GM21526 (cell line): ENCODE measurements around the gene APLNR.

ENCODE experiments used
- ATAC-seq: cut with Tn5 transposase; IDR thresholded peaks from one replicate; pipeline ENCODE4 v1.9.1; 2021; ENCODE audit warnings: moderate library complexity; ENCODE audit not compliant: unreplicated experiment, low FRiP score

Gene APLNR

GRCh38 chr11:57222239-57222638 lies 14.8 kb downstream of the APLNR start:
- ATAC-seq: no peak

- ATAC-seq: no peak
Measured at GRCh38 chr11:57219021-57219627, 17.9 kb downstream of the APLNR start.

GRCh38 chr11:57217053-57217452 lies 20.0 kb downstream of the APLNR start:
- ATAC-seq: no peak

DNA sequence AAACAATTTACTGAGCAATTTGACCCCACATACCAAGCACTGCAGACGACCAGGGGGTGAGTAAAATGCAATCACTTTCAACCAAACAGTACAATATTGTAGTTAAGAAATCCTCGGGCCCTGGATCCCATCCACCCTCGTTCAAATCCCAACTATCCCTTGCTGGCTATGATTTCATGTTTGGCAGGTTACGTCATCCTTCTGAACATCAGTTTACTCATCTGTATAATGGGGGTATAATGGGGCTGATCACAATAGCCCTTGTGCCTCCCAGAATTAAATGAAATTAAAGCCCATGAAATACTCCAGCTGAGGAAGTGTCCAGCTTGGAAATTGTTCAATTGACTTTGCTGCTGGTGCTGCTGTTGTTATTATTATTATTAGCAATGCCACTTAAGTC lies 20.6 kb downstream of the APLNR start:
- no peak for ATAC-seq

- ATAC-seq: no peak
Measured at GRCh38 chr11:57214494-57214893, 22.6 kb downstream of the APLNR start.

GRCh38 chr11:57214098-57214417 lies 23.0 kb downstream of the APLNR start:
- ATAC-seq: no peak

DNA sequence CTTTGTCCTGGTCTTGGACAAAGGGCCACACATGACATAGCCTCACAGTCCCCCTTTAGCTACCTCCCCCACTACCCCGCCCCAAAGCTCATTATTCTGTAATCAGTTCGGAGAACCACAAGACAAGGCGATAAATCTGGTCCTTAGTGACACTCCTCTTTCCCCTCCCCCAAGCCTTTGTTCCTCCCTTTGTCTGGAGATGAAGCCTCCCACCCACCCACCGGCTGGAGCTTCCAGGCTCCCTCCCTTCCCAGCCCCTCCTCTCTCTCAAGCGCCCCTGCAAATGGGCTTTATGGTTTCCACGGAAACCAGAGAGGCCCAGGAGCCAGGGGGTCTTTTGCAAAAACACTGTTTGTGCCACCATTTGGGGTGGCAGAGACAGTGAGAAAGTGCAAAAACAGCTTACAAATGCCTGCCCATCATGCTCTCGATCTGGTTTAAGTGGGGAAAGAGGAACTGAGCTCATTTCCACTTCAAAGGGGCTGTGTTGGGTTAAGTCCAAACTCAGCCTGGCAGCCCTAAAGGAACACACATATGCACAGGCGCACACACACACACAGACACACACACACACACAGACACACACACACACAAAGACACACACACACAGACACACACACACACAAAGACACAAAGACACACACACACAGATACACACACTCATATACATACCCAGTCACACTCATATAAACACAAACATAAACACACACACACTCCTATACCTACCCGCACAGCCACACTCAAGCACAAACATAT lies 23.5 kb downstream of the APLNR start:
- ATAC-seq: no peak

DNA sequence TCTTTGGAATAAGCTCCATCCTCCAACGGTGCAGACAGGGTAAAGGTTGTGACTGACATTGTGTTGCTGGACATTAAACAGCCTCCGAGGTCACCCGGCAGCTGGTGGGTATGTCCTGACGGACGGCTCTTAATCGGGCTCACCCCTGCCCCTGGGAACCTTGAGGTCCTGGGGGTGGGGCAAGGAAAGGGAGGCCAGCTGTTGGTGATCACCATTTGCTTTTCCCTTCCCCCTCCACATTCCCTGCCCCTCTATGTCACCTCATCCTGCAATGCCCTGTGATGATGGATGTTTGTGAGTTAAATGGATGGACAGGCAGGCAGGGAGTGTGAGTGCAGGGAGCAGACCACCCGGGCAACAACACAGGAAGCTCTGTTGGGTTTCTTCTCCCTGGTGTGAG lies 26.3 kb downstream of the APLNR start:
- no peak for ATAC-seq

- no peak for ATAC-seq
Measured at GRCh38 chr11:57207168-57207567, 29.9 kb downstream of the APLNR start.

GRCh38 chr11:57205041-57205641 lies 31.9 kb downstream of the APLNR start:
- no peak for ATAC-seq

- ATAC-seq: no peak
Measured at GRCh38 chr11:57203882-57204480, 33.1 kb downstream of the APLNR start.

DNA sequence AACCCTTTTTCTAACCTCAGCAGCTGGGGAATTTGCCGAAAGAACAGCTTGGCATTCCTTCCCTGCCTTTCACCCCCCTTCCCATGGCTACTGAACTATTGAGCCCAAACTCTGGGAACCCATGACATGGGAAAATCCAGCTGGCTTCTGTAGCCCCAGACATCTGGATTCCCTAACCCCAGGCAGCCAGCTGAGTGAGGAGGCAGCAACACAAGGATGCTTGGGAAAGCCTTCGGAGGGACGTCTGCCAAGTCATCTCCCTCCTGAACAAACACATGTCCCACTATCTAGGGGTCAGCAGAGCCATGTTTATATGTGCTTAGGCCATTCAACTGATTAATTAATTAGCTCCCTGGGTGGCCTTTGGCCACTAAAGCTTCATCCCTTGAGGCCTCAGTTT lies 33.7 kb downstream of the APLNR start:
- no peak for ATAC-seq

DNA sequence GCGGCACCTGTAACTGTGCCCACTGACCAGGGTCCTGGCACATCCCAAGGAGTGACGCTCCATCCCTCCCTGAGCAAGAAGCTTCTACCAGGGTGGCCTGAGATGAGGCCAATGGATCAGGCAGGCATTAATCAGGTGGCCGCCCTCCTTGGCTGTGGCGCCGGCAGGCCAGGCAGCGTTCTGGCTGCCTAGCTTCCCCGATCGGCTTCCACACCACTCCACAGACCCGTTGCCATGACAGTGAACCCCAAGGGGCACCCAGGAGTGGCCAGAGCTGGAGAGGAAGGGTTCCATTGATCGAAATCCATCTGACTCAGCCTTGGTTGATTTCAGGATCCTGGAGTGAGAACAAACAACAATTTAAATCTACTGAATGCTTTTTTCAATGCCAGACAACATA lies 34.8 kb downstream of the APLNR start:
- ATAC-seq: no peak

DNA sequence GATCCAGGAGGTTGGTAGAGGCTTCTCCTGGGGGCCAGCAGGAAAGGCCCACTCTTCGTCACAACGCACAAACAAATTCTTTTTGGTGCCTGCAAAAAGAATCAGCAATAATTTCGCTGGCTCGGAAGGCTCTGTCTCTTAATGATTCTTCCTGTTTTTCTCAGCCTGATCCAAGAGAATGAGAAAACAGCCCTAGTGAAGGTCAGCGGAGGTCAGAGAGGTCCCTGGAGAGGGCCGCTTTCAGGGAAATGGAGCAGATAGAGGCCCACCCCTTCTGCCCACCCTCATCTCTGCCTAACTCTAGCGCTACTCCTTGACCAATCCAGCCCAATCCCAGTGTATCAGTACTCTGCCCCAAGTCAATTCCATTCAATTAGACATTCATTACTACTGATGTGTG lies 36.1 kb downstream of the APLNR start:
- no peak for ATAC-seq

DNA sequence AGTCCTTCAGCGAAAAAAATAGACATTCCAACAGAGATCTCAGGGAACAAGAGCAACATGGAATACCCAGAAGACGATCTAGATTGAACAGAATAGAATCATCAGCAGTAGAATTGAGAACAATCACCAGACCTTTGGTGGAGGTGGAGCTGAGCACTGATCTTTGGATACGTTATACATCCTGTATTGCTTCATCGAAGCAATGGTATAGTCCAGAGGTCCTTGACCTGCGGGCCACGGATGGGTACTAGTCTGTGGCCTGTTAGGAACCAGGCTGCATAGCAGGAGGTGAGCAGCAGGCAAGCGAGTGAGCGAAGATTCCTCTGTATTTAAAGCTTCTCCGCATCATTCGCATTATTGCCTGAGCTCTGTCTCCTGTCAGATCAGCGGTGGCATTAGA lies 37.7 kb downstream of the APLNR start:
- no peak for ATAC-seq

GRCh38 chr11:57197762-57198161 lies 39.3 kb downstream of the APLNR start:
- no peak for ATAC-seq

GRCh38 chr11:57196596-57196995 lies 40.5 kb downstream of the APLNR start:
- ATAC-seq: no peak

DNA sequence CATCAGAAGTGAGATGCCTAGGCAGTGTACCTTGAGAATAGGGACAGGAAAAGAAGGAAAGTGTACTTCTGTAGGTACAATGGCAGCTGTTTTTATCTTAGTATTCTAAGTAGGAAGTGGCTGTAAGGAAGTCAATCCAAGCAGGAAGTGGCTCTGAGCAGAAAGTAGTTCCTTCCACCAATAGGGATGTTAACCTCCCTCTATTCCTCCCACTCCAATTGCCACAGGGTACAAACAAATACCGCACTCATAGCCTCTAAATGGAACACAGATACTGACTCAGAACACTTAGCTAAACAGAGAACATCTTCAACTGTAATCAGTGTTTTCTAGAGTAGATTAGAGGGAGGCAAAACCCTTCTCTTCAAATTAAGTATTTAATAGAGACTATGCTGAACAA lies 44.7 kb downstream of the APLNR start:
- no peak for ATAC-seq

DNA sequence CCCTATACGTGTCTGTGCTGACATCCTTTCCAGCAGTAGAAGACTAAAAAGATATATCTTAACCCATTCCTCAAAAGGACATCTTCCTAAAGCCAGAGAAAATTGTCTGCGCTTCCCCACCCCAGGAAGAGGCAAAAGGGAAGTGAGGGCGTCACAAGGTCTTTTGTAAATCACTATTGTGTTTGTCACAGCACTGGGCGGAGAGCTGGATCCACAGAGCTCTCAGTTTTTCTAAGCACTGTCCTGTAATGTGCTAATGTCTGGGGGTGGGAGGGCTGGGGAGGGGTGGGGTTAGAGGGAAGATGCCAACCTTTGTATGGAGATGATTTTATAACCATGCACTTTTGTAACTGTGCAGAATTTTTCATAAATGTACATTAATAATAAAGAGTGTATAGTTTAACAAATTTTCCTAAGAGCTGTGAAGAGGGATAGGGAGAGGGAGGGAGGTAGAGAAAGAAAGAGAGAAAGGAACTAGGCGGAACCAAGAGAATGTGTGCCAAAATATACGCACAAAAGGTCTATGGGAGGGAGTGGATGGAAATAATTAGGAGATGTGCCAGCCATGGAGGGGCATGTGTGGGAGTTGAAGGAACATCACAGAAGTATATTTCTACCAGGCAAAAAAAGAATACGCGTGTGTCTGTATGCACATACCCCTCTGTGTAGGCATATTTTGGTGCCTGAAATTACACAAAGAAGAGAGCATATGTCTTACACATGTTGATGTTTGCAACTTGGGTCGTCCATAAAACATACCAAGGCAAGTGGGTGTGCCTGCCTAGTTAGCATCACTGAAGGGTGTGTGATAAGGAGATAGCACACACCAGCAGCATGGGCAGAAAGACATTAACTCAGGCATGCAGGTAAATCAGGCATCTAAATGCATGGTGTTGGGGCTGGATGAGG lies 45.5 kb downstream of the APLNR start:
- no peak for ATAC-seq

DNA sequence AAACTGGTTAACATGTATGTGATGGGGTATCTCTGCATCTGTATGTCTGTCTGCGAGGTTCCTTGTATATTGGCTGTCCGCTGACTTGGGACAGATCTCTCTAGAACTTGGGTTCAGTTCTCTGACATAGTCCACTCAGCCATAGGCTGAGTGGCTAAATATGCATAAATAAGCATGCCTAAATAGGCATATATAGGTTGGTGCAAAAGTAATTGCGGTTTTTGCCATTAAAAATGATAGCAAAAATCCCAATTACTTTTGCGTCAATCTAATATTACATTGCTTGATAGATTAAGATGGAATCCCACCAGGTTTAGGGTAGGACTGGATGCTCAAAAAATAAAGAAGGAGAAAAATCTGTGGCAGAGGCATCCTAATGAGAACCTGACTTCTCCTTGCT lies 46.5 kb downstream of the APLNR start:
- no peak for ATAC-seq
